Measurements from ENCODE around the gene MAP2K3.
"Not testable (repeated sequence)": the region's sequence is repeated elsewhere in the genome, so short reads cannot be mapped to it uniquely, and the experiment has no call there.

The MAP2K3 gene

GRCh38 chr17:21310061-21310765 is 25.7 kb downstream of the MAP2K3 start:
- not testable (repeated sequence) for DNase-seq (ENCODE audit: low read depth in 3 of 3)

DNA sequence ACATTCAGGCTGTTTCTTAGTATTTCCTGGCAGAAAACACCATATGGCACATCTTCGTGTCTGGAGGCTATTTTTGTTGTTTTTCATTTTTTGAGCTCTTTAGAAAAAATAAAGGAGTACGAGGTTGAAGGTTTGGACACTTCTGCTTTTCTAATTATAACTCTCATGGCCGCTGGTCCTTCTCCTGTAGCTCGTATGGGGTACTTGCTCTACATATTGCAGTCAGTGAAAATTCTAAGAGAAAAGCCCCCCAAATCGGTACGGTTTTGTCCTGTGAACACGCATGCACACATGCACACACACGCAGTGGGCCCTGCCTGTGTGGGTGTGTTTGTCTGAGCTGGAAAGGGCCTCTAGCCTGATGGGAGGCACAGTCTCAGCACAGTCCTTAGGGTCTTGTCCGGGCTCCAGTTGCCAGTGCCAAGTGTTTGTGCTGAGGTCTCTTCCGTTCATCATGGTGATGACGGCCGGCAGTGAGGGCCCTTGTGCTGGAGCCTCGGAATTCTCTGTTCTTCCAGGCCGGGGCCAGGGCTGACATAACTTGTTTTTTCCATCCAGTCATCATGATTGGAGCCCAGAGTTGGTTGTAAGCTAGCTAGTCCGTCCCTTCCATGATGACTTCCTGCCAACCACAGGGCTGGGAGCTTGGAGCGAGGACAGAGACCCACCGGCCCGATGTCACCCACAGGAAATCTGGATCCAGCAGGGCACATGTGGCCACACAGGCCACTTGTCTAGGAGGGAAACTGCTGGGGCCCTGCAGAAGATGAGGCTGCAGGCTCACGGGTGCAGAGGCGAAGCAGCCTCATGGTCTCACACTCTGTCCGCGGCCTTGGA is 26.5 kb downstream of the MAP2K3 start:
- DNase-seq (ENCODE audit: low read depth in 3 of 3), result not testable (repeated sequence)

- no peak for DNase-seq (ENCODE audit: low read depth in 3 of 3)
Measured at GRCh38 chr17:21313320-21313719, 28.8 kb downstream of the MAP2K3 start.

DNA sequence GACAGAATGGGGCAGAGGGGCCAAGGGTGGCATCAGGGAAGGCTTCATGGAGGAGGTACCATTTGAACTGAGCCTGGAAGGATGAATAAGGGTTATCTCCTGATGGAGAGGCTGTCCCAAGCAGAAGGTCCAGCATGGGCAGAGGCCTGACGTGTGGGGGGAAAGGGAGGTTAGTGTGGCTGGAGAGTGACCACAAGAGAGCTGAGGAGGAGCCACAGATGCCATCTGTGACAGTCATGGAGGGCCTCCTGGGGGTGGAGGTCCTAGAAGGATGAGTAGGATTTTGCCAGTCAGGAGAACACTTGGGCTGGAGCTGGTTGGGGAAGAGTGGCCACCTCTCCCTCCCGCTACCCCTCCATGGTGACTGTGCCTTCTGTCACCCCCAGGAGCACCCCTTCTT is 29.2 kb downstream of the MAP2K3 start:
- not testable (repeated sequence) for DNase-seq (ENCODE audit: low read depth in 3 of 3)

DNA sequence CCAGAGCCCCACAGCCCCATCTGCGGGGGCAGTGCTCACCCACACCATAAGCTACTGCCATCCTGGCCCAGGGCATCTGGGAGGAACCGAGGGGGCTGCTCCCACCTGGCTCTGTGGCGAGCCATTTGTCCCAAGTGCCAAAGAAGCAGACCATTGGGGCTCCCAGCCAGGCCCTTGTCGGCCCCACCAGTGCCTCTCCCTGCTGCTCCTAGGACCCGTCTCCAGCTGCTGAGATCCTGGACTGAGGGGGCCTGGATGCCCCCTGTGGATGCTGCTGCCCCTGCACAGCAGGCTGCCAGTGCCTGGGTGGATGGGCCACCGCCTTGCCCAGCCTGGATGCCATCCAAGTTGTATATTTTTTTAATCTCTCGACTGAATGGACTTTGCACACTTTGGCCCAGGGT is 29.8 kb downstream of the MAP2K3 start:
- DNase-seq (ENCODE audit: low read depth in 3 of 3), result not testable (repeated sequence)

GRCh38 chr17:21314701-21315111 is 30.2 kb downstream of the MAP2K3 start:
- DNase-seq (ENCODE audit: low read depth in 3 of 3), result not testable (repeated sequence)

GRCh38 chr17:21315246-21316000 is 30.9 kb downstream of the MAP2K3 start:
- DNase-seq (ENCODE audit: low read depth in 3 of 3), result not testable (repeated sequence)

GRCh38 chr17:21316212-21316886 is 31.8 kb downstream of the MAP2K3 start:
- DNase-seq (ENCODE audit: low read depth in 3 of 3), result not testable (repeated sequence)

- not testable (repeated sequence) for DNase-seq (ENCODE audit: low read depth in 3 of 3)
Measured at GRCh38 chr17:21316887-21317500, 32.5 kb downstream of the MAP2K3 start.

DNA sequence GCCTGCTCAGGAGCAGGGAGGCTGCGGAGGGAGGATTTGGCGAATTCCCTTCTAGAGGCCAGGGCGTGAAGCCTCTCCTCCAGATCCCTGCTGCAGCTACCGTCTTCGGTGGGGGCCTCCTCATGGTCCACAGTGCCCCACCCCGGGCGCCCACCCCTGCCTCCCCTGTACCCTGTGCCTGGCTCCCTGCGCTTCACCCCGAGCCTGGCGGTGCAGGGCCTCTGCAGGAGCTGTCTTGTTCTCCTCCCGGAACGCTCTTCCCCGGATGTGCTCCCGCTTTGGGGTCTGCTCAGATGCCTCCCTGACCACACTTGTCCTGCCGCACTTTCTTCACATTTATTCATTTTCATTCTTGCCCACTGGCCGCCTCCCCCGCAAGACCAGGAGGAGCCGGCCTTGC is 33.3 kb downstream of the MAP2K3 start:
- not testable (repeated sequence) for DNase-seq (ENCODE audit: low read depth in 3 of 3)

DNA sequence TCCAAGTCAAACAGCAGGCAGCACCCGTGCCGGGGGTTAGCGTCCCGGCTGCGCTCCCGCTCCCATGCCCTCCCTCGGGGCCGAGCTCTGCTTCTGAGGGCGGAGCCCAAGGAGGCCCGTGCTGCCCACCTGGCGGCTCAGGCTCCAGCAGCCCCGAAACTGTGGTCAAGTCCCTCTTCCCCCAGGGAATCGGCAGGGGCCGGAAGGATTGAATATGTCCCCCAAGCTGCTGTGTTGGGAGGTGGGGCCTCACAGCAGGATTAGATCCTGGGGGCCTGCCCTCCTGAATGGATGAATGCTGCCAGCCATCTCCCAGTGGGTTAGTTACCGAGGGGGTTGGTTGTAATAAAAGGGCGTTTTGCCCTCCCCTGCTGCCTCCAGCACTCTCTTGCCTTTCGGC is 33.9 kb downstream of the MAP2K3 start:
- DNase-seq (ENCODE audit: low read depth in 3 of 3), result no peak

DNA sequence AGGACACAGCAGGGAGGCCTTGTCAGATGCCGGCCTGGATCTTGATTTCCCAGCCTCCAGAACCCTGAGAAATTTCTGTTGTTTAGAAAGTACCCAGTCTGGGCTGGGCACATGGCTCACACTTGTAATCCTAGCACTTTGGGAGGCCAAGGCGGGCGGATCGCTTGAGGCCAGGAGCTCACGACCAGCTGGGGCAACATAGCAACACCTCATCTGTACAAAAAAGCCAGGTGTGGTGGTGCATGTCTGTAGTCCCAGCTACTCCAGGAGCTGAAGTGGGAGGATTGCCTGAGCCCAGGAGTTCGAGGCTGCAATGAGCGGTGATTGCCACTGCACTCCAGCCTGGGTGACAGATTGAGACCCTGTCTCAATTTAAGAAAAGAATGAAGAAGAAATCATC is 34.3 kb downstream of the MAP2K3 start:
- DNase-seq (ENCODE audit: low read depth in 3 of 3), result not testable (repeated sequence)

DNA sequence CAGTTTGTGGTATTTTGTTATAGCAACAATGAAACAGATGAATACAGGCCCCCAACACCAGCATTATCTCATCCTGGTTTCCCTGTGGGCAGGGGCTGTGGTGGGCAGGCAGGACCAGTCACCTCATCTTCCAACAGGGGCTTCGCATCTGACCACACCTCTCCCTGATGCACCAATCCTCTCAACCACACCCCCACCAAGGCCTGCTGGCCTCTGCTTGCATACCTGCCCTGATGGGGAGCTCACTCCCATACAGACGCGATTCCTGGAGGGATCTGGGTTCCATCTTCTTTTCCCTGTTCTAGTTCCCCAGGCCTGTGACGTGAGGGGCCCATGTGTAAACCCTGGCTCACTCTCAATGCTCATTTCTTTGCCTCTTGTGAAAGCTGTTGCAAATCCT is 34.7 kb downstream of the MAP2K3 start:
- DNase-seq (ENCODE audit: low read depth in 3 of 3), result not testable (repeated sequence)

- not testable (repeated sequence) for DNase-seq (ENCODE audit: low read depth in 3 of 3)
Measured at GRCh38 chr17:21319686-21320375, 35.3 kb downstream of the MAP2K3 start.

- DNase-seq (ENCODE audit: low read depth in 3 of 3), result not testable (repeated sequence)
Measured at GRCh38 chr17:21320430-21320829, 35.9 kb downstream of the MAP2K3 start.

DNA sequence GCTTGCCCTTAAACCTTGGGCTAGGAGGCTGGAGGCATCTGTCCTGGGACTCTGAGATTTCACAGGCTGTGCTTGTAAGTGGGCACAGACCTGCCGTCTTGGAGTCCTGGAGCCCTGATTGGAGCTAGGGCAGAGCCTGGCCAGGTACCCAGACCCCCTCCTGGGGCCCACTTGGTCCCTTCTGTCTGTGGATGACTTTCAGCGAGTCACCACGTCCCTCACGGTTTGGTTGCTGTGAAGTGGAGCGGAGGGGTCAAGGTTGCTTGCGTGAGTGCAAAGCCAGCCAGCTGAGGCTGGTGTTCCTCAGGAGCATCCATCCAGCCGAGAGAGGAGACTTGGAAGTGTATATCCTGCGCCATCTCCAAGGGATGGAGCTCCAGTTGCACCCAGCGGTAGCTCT is 36.5 kb downstream of the MAP2K3 start:
- not testable (repeated sequence) for DNase-seq (ENCODE audit: low read depth in 3 of 3)

GRCh38 chr17:21321744-21322191 is 37.3 kb downstream of the MAP2K3 start:
- not testable (repeated sequence) for DNase-seq (ENCODE audit: low read depth in 3 of 3)

GRCh38 chr17:21323257-21324111 is 39.0 kb downstream of the MAP2K3 start:
- not testable (repeated sequence) for DNase-seq (ENCODE audit: low read depth in 3 of 3)

- not testable (repeated sequence) for DNase-seq (ENCODE audit: low read depth in 3 of 3)
Measured at GRCh38 chr17:21324741-21325140, 40.2 kb downstream of the MAP2K3 start.

Measured in stimulated activated CD4-positive, alpha-beta T cell treated with anti-CD3 and anti-CD28 coated beads, TNF-alpha, amount 100 ng/mL, for 48 hours (primary cell).